ENCODE results near the gene HOXB4.
A peak's percentile ranks its signal among the peaks of the same experiment; 100 is the strongest.

Gene HOXB4

DNA sequence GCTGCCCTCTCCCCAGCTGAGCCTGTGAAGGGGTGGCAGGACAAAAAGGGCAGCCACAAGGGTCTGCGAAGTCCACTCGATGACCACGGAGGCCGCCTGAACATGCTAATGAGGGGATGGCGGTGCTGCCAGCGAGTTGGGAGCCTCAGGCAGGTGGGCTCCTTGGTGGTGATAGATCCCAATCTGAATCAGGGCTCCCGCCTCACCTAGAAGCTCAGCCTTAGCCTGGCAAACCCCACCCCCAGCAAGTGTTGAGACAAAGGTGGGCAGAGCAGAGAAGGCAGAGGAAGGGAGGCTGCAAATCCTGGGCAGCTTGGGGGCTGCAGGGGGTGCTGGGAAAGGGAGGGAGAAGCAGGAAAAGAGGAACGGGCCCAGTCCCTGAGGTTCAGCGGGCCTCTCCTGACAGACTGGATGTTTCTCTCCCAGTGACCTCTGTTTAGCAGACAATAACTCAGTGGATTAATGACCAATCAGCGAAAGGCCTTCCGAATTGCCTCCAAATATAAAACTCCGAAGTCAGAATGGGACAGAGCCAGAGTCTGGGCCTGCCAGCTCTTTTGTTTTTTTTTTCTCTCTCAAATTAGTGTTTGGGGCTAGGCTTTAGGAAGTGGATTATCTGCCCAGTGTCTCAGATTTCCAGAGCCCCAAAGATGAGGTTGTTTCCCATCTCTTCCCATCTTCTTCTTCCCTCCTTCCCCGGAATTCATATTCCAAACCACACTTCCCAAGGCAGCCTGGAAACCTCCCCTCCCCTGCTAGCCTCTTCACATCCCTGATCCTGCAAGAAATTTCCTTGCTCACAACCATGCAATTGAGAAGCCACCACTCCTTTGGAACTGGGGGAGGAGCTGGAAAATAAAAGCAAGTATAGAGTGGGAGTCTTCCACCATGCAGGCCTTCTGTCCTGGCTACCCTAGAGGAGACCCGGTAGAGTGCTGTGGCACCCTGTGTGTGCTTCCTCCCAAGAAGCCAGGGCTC is 18.0 kb downstream of the HOXB4 start:
- no peak for DNase-seq (ENCODE audit: low spot score)

DNA sequence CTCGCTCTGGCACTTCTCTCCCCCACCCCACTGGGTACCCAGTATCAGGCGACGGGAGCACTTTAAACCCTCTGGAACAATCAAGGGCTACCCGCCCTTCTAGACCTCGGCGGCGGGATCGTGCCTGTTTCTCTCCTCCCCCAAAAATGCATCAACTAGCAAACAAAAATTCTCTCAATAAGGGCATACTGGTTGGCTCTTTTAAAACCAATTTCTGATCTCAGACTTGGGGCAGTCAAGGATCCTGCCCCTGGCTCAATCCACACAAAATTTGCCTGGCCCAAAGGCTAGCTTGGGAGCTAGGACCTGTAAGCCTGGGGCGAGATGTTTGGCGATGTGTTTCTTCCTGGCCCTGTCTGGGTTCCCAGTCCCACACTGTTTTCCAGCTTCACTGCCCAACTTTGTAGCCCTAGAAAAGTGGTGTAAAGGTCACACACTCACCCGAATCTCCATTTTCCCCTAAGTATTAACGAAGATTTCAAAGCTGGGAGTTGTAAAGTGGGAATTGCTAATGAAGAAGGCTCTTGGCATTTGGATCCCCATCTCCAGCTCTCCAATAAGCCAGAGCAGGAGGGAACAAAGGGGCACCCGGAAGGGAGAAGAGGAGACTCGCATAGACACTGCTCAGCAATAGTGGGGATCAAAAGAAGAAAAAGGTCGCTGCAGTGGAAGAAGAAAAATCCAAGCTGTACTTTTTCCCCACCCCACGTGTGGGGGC is 18.9 kb downstream of the HOXB4 start:
- DNase-seq (ENCODE audit: low spot score) = no peak

DNA sequence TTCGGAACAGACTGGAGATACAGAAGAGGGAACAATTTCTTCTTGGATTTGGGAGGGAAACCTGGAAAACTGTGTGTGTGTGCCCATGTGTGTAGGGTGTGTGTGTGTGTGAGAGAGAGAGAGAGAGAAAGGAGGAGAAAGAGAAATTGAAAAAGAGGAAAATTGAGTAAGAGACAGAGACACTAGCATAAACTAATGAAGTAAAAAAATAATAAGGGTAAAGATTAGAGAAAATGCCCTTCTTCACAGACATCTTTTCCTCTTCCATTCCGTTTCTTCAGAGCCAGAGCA is 19.4 kb downstream of the HOXB4 start:
- DNase-seq (ENCODE audit: low spot score) = no peak

DNA sequence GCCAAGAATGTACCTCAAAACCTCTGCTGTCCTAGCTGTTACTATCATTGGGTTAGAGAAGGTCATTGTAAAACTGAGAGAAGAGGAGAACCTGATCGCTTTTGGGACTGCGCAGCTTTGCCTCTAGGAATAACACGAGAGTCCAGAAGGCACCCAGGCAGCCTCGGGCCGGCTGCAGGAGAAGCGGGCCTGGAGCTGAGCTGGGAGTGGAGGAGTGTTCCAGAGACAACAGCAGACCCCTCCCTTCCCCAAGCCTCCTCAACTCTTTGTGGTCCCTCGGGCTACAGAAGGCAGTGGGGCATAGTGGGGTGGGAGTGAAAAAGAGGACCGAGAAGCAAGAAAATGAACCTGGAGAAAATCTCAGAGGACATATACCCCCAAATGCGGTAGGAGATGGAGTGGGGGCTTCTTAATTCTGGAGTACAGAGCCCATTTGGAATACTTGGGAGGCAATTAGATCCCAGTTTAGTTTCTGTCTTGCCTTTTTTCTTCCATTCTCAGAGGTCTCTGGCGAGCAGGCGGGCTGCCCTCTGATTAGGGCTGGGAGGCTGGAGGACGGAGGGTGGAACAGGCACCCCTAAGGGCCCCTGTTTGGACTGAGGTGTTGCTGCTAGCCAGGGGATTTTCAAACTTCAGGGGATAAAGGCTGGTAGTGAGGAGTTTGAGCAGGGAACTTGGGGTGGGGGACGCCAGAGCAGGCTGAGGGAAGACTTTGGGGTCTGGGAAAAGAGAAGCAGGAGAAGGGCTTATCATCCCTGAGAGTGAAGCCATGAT is 19.9 kb downstream of the HOXB4 start:
- DNase-seq (ENCODE audit: low spot score) = no peak

DNA sequence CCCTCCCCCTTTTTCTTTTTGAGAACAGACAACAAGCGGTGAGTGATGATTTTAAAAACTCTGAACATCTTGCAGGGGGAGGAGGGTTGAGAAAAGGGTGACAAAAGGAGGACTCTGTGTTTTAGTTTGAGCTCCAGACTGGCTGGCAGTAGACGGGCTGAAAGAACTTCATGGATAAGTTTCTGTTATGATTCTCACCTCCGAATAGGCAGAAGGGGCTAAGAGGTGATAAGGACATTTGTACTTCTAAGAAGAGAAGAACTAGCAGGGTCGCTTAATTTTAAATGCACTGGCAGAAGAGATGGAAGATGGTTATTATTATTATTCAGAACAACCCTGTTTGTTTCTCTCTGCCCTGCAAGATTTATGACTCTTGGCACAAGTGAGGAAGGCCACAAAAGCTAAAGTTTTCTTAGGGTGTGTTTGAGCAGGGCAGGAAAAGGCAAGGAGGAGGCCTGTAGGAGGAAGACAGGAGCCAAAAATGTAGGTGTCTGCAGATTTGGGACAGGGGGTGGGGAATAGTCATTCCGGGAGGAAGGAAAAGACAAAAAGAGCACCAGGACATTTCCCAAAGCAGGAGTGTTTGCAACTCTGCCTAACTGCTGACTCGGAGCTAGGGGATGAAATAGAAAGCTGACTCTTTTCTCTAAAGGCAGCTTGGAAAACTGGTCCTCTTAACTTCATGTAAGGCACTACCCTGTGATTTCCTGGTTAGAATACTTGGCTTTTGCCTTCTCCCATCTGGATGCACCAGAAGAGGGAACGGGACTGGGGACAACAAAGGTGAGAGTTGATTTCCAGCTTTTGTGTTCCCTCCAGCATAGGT is 21.4 kb downstream of the HOXB4 start:
- DNase-seq (ENCODE audit: low spot score) = no peak

DNA sequence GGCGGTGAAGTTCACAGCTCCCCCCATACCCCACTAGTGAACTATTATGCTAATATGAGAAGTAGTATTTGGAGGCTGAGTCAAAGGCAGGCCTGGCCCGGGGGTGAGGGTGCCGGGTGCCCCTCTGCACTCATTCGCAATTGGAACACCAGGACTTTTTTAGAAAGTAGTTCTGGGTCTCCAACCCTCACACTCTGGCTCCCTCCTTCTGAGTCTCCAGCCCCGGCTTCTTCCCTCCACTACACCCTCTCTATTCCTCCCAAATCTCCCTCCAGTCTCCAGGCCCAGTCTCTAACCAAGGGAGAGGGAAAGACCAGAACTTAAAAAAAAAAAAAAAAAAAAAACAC is 21.9 kb downstream of the HOXB4 start:
- no peak for DNase-seq (ENCODE audit: low spot score)

DNA sequence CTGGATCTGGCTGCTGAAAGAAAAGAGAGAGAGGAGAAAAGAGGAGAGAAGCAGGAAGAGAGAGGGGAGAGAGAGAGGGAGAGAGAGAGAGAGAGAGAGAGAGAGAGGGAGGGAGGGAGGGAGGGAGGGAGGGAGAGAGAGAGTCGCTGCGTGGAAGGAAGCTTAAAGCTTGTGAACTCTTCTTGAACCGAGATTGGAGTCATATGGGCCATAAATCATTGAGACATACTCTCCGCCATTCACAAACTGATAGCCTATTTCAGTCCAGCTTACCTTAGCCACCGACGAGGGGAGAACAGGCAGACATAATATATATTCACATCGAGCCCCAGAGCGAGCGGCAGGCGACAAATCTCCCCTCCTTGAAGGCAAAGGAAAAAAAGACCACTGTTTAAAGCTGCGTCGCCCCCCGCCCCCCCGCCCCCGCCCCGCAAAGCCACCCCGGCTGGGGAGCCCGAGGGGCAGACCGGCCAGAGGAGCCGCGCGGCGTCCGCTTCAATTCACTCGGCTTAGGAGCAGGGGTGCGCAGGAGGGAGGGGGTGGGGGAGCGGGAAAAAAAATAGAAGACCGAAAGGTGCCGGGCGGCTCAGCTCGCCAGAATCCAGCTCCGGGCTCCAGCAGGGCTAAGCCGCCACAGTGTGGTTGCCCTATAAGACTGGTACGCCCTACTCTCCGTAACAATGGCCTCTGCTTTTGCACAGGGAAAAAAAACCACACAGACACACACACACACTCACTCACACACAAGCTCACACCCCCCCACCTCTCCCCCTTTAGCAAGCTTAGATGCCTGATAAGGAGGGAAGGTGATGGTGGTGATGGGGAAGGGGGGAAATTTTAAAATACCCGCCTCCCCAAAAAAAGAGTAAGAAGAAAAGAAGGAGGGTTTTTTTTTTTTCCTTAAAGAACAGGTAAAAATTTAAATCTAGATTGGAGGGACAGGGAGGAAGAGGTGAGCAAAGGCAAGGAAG is 22.6 kb downstream of the HOXB4 start:
- DNase-seq (ENCODE audit: low spot score) = peak; percentile 29

DNA sequence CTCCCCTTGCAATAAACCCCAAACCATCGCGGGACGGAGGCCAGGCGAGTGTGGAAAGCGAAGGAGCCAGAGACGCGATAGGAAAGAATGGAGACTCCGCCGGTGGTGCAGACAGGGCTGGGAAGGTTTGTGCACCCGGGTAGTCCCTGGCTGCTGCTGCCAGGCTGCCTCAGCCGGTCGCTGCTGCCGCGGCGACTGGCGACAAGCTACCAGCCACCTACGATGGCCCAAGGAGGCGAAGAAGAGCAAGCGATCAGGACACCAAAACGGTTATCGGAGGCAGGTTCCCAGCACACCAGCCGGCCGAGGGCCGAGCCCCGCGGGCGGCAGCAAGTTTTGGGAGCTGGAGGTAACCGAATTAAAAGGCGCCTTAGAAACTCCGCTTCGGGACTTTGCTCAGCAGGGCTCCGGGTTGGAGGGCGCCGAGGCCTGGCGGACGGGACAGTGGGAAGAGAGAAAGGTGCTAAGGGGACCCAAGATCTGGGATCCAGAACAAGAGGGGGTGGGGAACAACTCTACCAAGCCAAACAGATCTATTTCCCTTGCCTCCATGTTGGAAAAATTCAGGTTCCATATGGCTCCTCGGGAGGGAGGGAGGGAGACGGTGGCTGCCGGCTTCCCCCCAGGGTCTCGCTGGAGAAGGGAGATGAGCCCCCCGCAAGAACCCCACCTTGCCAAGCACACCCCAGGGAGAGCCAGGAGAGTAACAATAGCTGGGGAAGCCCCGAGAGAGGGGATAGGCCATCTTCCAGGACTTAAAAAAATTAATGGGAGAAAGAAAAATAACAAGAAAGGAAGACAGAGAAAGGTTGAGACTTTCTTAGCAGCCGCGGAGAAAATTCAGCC is 23.5 kb downstream of the HOXB4 start:
- DNase-seq (ENCODE audit: low spot score) = no peak

DNA sequence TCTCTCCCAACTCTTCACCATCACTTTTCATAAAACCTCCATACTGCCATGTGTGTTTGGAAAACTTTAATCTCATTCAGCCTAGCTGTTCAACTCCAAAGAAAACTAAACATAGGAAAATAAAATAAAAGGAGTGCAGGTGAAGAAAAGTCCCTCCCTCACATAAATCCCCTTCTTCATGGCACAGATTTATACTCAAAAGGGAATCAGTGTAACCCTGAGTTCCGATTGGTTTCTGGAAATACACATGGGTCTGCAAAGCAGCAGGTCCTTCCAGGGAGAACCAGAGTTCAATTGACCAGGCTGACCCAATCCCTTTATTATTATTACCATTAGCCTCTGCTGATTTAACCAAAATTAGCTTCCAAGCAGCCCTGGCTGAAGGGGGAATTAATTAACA is 24.3 kb downstream of the HOXB4 start:
- DNase-seq (ENCODE audit: low spot score) = no peak

DNA sequence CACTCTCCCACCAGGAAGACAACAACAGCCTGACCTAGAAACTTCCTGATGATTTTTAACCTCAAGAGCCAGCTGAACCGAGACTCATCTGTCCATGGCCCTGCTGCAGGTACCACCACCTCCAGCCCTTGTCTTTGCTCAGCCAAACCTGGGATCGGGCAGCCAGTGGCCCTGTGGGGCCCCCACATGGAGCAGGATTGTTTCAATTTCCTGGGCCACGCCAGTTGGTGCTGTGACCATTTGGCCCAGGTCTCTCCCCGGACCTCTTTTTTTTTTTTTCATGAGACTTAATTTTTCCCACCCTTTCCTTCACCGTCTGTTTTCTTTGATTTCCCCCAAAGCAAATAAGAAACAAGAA is 25.0 kb downstream of the HOXB4 start:
- DNase-seq (ENCODE audit: low spot score) = no peak

DNA sequence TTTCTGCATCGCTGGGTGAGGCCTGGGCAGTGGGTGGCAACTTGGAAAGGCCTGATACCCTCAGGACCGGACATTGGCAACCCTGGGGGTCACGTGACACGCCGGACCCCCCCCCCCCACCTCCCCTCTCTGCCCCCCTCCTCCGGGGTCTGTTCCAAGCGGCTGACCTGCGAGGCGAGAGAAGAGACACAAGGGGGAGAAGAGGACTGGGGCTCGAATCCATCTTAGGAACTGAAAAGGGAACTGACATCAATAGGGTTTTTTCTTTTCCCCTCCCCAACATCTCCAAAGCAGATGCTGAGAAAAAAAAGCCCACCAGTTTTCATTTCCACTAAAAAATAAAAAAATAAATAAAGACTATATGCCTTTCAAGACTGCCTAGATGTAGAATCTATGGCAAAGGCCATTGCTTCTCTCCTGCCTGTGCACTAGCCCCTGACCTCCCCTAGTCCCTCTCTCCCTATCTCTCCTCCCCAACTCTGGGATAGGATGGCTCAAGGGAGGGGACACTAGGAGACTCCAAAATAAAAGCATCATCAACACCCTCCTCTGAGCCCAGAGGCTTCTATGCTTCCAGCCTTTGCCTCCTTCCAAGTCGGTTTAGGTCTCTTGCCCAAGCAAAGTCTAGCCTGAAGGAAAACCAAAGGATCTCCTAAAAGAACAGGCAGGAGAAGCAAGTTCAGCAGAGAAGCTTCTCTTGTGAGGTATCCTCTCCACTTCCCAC is 25.5 kb downstream of the HOXB4 start:
- DNase-seq (ENCODE audit: low spot score) = no peak

DNA sequence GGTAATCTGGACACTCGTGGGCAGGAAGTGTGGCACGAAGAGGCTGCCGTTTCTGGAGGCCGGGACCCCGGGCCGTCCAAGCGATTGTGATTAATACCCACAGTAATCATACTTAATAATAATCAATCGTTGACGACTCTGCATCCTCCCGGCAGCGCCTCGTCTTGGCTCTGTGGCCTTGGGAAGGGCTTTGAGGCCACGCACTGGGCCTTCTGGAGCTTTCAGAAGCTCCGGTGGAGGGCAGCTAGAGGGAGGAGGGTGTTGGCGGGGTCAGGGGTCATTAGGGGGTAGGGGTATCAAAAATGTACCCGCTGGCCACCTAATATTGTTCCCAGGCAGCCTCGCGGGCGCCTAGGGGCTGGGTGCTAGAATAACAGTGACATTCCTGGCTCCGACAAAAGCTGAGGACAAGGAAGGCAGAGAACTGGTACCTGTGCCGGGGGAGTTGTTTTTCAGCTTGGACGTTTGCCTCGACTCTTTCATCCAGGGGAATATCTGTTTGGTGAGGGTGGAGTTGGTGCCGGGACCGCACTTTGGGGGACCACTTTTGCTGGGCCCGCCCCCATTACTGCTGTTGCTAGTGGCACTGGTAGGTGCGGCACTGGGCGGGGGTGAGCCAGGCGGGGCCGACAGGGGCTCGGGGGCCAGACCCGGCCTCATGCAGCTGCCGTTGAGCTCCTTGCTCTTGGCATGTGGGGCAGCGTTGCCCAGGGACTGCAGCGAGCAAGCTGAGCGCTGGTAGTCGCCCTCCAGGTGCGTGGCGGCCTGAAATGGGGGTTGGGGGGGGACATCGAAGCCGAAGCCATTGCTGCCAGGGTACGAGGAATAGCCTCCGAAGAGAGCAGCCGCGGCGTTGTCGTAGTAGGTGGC is 26.3 kb downstream of the HOXB4 start:
- no peak for DNase-seq (ENCODE audit: low spot score)

DNA sequence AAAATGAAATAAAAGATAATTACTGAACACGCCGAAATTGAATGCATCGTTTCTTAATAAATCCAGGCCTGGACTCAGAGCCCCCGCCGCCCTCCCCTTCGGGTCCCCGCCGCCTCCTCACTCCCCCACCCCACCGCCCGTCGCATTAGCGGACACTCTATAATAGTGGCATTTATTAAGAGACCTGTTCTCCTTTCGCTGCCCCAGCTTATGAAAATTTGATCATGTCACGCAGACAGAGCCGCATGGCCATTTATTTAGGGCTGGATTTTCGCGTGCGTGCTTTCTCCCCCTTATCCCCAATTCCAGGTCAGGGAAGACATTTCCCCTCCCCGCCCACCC is 27.0 kb downstream of the HOXB4 start:
- no peak for DNase-seq (ENCODE audit: low spot score)

DNA sequence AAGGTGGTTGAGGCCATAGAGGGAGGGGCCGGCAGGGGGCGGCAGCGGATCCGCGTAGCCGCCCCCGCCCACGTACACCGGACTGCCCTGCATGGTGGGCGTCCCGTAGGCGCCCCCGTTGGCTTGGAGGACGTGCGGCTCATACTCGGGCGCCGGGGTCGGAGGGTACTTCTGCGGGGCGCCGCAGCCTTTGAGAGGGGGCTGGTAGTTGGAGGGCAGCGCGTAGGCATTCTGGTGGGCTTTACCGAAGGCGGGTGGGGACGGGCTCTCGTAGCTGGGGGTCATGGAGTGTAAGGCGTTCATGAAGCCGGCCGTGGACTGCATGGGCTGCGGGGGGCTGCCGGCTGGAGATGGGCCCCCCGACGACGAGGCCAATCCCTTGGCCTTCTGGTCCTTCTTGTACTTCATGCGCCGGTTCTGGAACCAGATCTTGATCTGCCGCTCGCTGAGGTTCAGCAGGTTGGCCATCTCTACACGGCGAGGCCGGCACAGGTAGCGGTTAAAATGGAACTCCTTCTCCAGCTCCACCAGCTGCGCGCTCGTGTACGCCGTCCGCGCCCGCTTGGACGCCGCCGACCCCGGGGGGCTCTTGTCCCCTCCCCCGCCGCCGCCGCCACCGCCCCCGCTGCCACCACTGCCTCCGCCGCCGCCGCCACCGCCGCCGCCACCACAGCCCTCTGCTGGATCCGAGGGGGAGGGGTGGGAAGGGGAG is 27.5 kb downstream of the HOXB4 start:
- DNase-seq (ENCODE audit: low spot score) = no peak

DNA sequence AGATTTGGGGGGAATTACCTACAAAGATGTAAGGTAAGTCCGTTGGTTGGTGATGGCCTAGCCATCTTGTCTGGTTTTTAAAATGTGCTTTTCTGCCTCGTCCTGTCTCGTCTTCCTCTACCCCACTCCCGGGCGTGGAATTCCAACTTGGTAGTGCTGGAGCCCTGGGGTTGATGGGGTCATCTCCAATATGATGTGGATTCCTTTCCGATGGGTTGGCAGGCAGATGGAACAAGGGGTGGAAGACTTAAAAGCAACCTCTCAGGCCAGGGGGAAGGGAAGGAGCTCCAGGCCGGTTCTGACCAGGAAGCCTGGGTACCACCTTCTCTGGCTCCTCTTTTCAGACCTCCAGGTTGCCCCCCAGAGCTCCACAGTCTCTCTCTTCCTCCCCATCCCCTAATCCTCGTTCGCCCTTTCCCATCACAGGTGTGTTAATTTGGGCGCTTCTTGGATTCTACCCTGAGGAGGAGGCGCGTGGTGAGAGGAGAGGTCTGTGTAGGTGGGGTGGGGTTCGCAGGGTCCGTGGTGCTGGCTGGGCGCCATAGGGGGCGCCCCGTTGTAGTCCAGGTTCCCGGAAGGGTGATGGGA is 28.1 kb downstream of the HOXB4 start:
- no peak for DNase-seq (ENCODE audit: low spot score)

DNA sequence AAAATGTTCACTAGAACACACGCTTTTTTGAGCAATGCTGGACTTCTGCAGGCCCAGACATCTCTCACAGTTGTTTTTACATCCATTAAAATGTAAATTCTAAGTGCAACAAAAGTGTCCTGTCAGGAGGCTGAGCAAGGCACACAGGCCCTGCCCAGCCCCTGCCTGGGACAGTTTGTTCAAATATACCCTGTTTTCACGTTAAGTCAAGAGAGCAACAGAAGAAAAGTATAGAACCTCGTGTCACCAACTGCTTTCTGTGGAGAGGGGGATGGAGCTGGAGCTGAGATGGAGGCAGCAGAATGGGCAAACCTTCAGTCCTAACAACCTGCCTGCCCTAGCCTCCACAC is 28.9 kb downstream of the HOXB4 start:
- no peak for DNase-seq (ENCODE audit: low spot score)

Data from SK-N-DZ (cell line).